Gastrocnemius medialis (tissue), 4 donors: ENCODE data around the gene TMEM175.
"Not testable (repeated sequence)": the region's sequence is repeated elsewhere in the genome, so short reads cannot be mapped to it uniquely, and the experiment has no call there.

Experiments
- POLR2A ChIP-seq, 2 donors: fragments of 450-650 bp; IDR thresholded peaks; one replicate each; pipeline ENCODE4 v1.6.1; 2017; ENCODE audit warnings: antibody characterized with exemption in 2 of 2, mild to moderate bottlenecking in 2 of 2, moderate library complexity in 2 of 2
- TF ChIP-seq, protein P1 (sequence below), 5 experiments: fragments of 450-650 bp in 3 of 5; fragments of 200-600 bp in 2 of 5; sonication (generic) in 2 of 5; IDR thresholded peaks in 4 of 5; conservative IDR thresholded peaks in 1 of 5; 1 replicate in 4 of 5; 2 replicates in 1 of 5; pipeline ENCODE4 v1.5.1; 2016 to 2019; ENCODE audit warnings: antibody characterized with exemption in 5 of 5, mild to moderate bottlenecking in 3 of 5, moderate library complexity in 3 of 5

DNA sequence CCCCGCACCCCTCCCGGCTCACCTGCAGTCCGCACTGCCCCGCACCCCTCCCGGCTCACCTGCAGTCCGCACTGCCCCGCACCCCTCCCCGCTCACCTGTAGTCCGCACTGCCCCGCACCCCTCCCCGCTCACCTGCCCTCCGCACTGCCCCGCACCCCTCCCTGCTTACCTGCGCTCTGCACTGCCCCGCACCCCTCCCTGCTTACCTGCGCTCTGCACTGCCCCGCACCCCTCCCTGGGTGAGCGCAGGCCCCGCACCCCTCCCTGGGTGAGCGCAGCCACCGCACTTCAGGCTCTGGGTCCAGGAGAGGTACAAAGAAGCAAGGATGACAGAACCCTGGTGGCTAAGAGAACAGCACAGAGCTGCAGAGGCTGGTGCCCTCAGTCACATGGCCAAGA lies 4.7 kb upstream of the TMEM175 start:
- TF ChIP-seq, protein P1, sequence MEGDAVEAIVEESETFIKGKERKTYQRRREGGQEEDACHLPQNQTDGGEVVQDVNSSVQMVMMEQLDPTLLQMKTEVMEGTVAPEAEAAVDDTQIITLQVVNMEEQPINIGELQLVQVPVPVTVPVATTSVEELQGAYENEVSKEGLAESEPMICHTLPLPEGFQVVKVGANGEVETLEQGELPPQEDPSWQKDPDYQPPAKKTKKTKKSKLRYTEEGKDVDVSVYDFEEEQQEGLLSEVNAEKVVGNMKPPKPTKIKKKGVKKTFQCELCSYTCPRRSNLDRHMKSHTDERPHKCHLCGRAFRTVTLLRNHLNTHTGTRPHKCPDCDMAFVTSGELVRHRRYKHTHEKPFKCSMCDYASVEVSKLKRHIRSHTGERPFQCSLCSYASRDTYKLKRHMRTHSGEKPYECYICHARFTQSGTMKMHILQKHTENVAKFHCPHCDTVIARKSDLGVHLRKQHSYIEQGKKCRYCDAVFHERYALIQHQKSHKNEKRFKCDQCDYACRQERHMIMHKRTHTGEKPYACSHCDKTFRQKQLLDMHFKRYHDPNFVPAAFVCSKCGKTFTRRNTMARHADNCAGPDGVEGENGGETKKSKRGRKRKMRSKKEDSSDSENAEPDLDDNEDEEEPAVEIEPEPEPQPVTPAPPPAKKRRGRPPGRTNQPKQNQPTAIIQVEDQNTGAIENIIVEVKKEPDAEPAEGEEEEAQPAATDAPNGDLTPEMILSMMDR (IDR thresholded peaks at IDR 0.05 in 4 of 5, conservative IDR thresholded peaks at IDR 0.05 in 1 of 5) = not testable (repeated sequence)
- not testable (repeated sequence) for TF ChIP-seq POLR2A (IDR thresholded peaks at IDR 0.05)
